HEK293 (cell line): ENCODE results near the gene ARHGAP6.

Experiments used
- CTCF ChIA-PET: fragments of 350-600 bp; formaldehyde crosslinking; extraction: SDS; loops from one replicate; lab custom pipeline; 2021; ENCODE audit warnings: antibody characterized with exemption; lab: Yijun Ruan, JAX
- POLR2A ChIA-PET: fragments of 300-600 bp; formaldehyde crosslinking; extraction: SDS; loops from one replicate; lab custom pipeline; 2020; ENCODE audit warnings: antibody characterized with exemption, inconsistent platforms; lab: Yijun Ruan, JAX
- H3K27ac ChIP-seq: fragments of 200-500 bp; sonication (Bioruptor generic); 2 replicates; pipeline ENCODE4 v1.5.1; 2014; ENCODE audit warnings: low read depth, low read length, control low read depth, inconsistent platforms; ENCODE audit errors: extremely low read depth
- H3K36me3 ChIP-seq, 2 experiments: fragments of 200-500 bp in 1 of 2; sonication (Bioruptor generic) in 1 of 2; 1 replicate in 1 of 2; 2 replicates in 1 of 2; pipeline ENCODE4 v1.5.1; 2014 to 2017; ENCODE audit warnings: inconsistent platforms in 2 of 2, low read length in 2 of 2; ENCODE audit not compliant: control insufficient read depth in 2 of 2, insufficient read depth in 1 of 2
- H3K4me1 ChIP-seq: fragments of 200-500 bp; sonication (Bioruptor generic); 2 replicates; pipeline ENCODE4 v1.5.1; 2014; ENCODE audit warnings: mild to moderate bottlenecking, low read length, inconsistent platforms; ENCODE audit not compliant: control insufficient read depth, insufficient read depth
- H3K4me3 ChIP-seq: 2 replicates; pipeline ENCODE4 v1.5.1; 2011; ENCODE audit warnings: low read depth, mild to moderate bottlenecking, control low read depth, low read length, moderate library complexity
- H3K9me3 ChIP-seq: fragments of 200-500 bp; sonication (Bioruptor generic); 2 replicates; pipeline ENCODE4 v1.5.1; 2014; ENCODE audit warnings: low read depth, low read length, inconsistent platforms; ENCODE audit not compliant: control insufficient read depth, insufficient read depth
- BCL11A ChIP-seq: fragments of 450-650 bp; formaldehyde crosslinking; IDR thresholded peaks from 2 replicates; pipeline ENCODE4 v1.5.1; 2016; ENCODE audit warnings: low read depth, missing biosample characterization, missing genetic modification characterization
- GFI1B ChIP-seq: fragments of 450-650 bp; formaldehyde crosslinking; IDR thresholded peaks from 2 replicates; pipeline ENCODE4 v1.5.1; 2016; ENCODE audit warnings: missing biosample characterization, missing genetic modification characterization
- KLF16 ChIP-seq: fragments of 450-650 bp; formaldehyde crosslinking; IDR thresholded peaks from 2 replicates; pipeline ENCODE4 v1.5.1; 2017; ENCODE audit warnings: missing biosample characterization, missing genetic modification characterization
- KLF9 ChIP-seq: fragments of 450-650 bp; formaldehyde crosslinking; IDR thresholded peaks from 2 replicates; pipeline ENCODE4 v1.5.1; 2016; ENCODE audit warnings: missing biosample characterization, missing genetic modification characterization, low read depth
- YY1 ChIP-seq: fragments of 450-650 bp; formaldehyde crosslinking; IDR thresholded peaks from 2 replicates; pipeline ENCODE4 v1.5.1; 2018; ENCODE audit warnings: missing biosample characterization, missing genetic modification characterization
- ZBTB20 ChIP-seq: fragments of 450-650 bp; formaldehyde crosslinking; IDR thresholded peaks from 2 replicates; pipeline ENCODE4 v1.5.1; 2016; ENCODE audit warnings: missing biosample characterization, missing genetic modification characterization
- ZBTB48 ChIP-seq: fragments of 450-650 bp; formaldehyde crosslinking; IDR thresholded peaks from 2 replicates; pipeline ENCODE4 v1.5.1; 2016; ENCODE audit warnings: missing biosample characterization, missing genetic modification characterization
- ZNF114 ChIP-seq: fragments of 450-650 bp; formaldehyde crosslinking; IDR thresholded peaks from 2 replicates; pipeline ENCODE4 v1.5.0; 2017; ENCODE audit warnings: missing biosample characterization, missing genetic modification characterization
- ZNF121 ChIP-seq: fragments of 450-650 bp; formaldehyde crosslinking; IDR thresholded peaks from 2 replicates; pipeline ENCODE4 v1.5.1; 2016; ENCODE audit warnings: missing biosample characterization, missing genetic modification characterization
- ZNF16 ChIP-seq: fragments of 450-650 bp; formaldehyde crosslinking; IDR thresholded peaks from 2 replicates; pipeline ENCODE4 v1.5.1; 2016; ENCODE audit warnings: low read depth, missing biosample characterization, missing genetic modification characterization
- ZNF175 ChIP-seq: fragments of 450-650 bp; formaldehyde crosslinking; IDR thresholded peaks from 2 replicates; pipeline ENCODE4 v1.5.1; 2016; ENCODE audit warnings: missing biosample characterization, missing genetic modification characterization
- ZNF24 ChIP-seq: fragments of 450-650 bp; formaldehyde crosslinking; IDR thresholded peaks from 2 replicates; pipeline ENCODE4 v1.5.1; 2016; ENCODE audit warnings: missing biosample characterization, missing genetic modification characterization
- ZNF510 ChIP-seq: fragments of 450-650 bp; formaldehyde crosslinking; IDR thresholded peaks from 2 replicates; pipeline ENCODE4 v1.5.1; 2018; ENCODE audit warnings: mild to moderate bottlenecking, missing genetic modification characterization, missing biosample characterization; ENCODE audit not compliant: insufficient replicate concordance
- ZNF530 ChIP-seq: fragments of 450-650 bp; formaldehyde crosslinking; IDR thresholded peaks from 2 replicates; pipeline ENCODE4 v1.5.1; 2016; ENCODE audit warnings: low read depth, missing biosample characterization, missing genetic modification characterization
- ZNF558 ChIP-seq: fragments of 450-650 bp; formaldehyde crosslinking; IDR thresholded peaks from 2 replicates; pipeline ENCODE4 v1.5.1; 2016; ENCODE audit warnings: missing biosample characterization, missing genetic modification characterization
- ZNF623 ChIP-seq: fragments of 450-650 bp; formaldehyde crosslinking; IDR thresholded peaks from 2 replicates; pipeline ENCODE4 v1.5.1; 2016; ENCODE audit warnings: missing biosample characterization, missing genetic modification characterization
- ZNF626 ChIP-seq: fragments of 450-650 bp; sonication (Bioruptor Pico); formaldehyde crosslinking; IDR thresholded peaks from 2 replicates; pipeline ENCODE4 v1.5.1; 2018; ENCODE audit warnings: missing biosample characterization, missing genetic modification characterization, inconsistent platforms
- ZNF629 ChIP-seq: fragments of 450-650 bp; formaldehyde crosslinking; IDR thresholded peaks from 2 replicates; pipeline ENCODE4 v1.5.1; 2017; ENCODE audit warnings: missing biosample characterization, missing genetic modification characterization
- ZNF654 ChIP-seq: fragments of 450-650 bp; formaldehyde crosslinking; IDR thresholded peaks from 2 replicates; pipeline ENCODE4 v1.5.1; 2016; ENCODE audit warnings: low read depth, missing biosample characterization, missing genetic modification characterization
- ZNF76 ChIP-seq: fragments of 450-650 bp; formaldehyde crosslinking; IDR thresholded peaks from 2 replicates; pipeline ENCODE4; 2016; ENCODE audit warnings: low read depth, missing biosample characterization, missing genetic modification characterization, borderline replicate concordance
- ZNF792 ChIP-seq: fragments of 450-650 bp; formaldehyde crosslinking; IDR thresholded peaks from 2 replicates; pipeline ENCODE4 v1.5.1; 2016; ENCODE audit warnings: missing biosample characterization, missing genetic modification characterization
- ZNF837 ChIP-seq: fragments of 450-650 bp; formaldehyde crosslinking; IDR thresholded peaks from 2 replicates; pipeline ENCODE4 v1.5.1; 2016; ENCODE audit warnings: missing biosample characterization, missing genetic modification characterization
- TF ChIP-seq, protein P1 (sequence below): fragments of 450-650 bp; formaldehyde crosslinking; IDR thresholded peaks from 2 replicates; pipeline ENCODE4 v1.5.1; 2016; ENCODE audit warnings: missing biosample characterization, missing genetic modification characterization
- TF ChIP-seq, protein P2 (sequence below): fragments of 450-650 bp; formaldehyde crosslinking; IDR thresholded peaks from 2 replicates; pipeline ENCODE4; 2016; ENCODE audit warnings: missing biosample characterization, missing genetic modification characterization
- TF ChIP-seq, protein P3 (sequence below): fragments of 450-650 bp; formaldehyde crosslinking; IDR thresholded peaks from 2 replicates; pipeline ENCODE4 v1.5.1; 2016; ENCODE audit warnings: missing biosample characterization, missing genetic modification characterization
- TF ChIP-seq, protein P4 (sequence below): fragments of 450-650 bp; formaldehyde crosslinking; IDR thresholded peaks from 2 replicates; pipeline ENCODE4 v1.5.1; 2016; ENCODE audit warnings: missing biosample characterization, missing genetic modification characterization
- TF ChIP-seq, protein P5 (sequence below): fragments of 450-650 bp; formaldehyde crosslinking; IDR thresholded peaks from 2 replicates; pipeline ENCODE4 v1.5.1; 2016; ENCODE audit warnings: missing biosample characterization, missing genetic modification characterization
- TF ChIP-seq, protein P6 (sequence below): fragments of 450-650 bp; formaldehyde crosslinking; IDR thresholded peaks from 2 replicates; pipeline ENCODE4 v1.5.1; 2017; ENCODE audit warnings: missing biosample characterization, mild to moderate bottlenecking, missing genetic modification characterization, moderate library complexity

ARHGAP6 gene

DNA sequence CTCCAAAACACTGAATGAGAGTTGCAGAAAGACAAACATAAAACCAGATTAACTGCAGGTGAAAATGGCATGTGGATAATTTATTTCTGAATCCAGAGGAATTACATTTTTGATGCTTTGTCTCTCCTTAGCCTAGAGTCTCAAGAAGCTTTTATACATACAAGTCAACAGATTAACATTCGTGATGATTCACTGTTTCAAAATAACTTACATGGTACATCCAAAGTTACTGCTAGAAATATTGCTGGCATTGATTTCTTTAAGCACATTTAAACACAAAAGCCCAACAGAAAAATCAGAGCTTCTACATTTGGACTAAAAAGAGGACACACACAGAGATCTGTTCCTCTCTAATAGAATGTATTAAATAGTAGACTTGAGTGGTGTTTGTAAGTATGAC, 266.9 kb downstream of the ARHGAP6 start:
- Histone ChIP-seq H3K27ac (no peak overlapping the region), H3K9me3 (no peaks in the 10 kb centered on the region), H3K4me1 (no peaks in the 10 kb centered on the region), H3K4me3 (no peak overlapping the region), H3K36me3 (no peaks in the 10 kb centered on the region)
- ChIA-PET CTCF (no interaction called here), POLR2A (no interaction called here)
- no peak for TF ChIP-seq KLF9 (tag by site-specific recombination)
- no peak for TF ChIP-seq ZNF558 (tag by site-specific recombination)
- TF ChIP-seq YY1 (tag by site-specific recombination) = no peak
- no peak for TF ChIP-seq ZNF654 (tag by site-specific recombination)
- TF ChIP-seq, protein P1, sequence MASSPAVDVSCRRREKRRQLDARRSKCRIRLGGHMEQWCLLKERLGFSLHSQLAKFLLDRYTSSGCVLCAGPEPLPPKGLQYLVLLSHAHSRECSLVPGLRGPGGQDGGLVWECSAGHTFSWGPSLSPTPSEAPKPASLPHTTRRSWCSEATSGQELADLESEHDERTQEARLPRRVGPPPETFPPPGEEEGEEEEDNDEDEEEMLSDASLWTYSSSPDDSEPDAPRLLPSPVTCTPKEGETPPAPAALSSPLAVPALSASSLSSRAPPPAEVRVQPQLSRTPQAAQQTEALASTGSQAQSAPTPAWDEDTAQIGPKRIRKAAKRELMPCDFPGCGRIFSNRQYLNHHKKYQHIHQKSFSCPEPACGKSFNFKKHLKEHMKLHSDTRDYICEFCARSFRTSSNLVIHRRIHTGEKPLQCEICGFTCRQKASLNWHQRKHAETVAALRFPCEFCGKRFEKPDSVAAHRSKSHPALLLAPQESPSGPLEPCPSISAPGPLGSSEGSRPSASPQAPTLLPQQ (tag by site-specific recombination) = no peak
- TF ChIP-seq, protein P2, sequence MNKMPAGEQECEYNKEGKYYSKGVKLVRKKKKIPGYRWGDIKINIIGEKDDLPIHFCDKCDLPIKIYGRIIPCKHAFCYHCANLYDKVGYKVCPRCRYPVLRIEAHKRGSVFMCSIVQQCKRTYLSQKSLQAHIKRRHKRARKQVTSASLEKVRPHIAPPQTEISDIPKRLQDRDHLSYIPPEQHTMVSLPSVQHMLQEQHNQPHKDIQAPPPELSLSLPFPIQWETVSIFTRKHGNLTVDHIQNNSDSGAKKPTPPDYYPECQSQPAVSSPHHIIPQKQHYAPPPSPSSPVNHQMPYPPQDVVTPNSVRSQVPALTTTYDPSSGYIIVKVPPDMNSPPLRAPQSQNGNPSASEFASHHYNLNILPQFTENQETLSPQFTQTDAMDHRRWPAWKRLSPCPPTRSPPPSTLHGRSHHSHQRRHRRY (tag by site-specific recombination) = no peak
- TF ChIP-seq ZBTB20 = no peak
- TF ChIP-seq, protein P3, sequence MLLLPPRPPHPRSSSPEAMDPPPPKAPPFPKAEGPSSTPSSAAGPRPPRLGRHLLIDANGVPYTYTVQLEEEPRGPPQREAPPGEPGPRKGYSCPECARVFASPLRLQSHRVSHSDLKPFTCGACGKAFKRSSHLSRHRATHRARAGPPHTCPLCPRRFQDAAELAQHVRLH (tag by site-specific recombination) = no peak

DNA sequence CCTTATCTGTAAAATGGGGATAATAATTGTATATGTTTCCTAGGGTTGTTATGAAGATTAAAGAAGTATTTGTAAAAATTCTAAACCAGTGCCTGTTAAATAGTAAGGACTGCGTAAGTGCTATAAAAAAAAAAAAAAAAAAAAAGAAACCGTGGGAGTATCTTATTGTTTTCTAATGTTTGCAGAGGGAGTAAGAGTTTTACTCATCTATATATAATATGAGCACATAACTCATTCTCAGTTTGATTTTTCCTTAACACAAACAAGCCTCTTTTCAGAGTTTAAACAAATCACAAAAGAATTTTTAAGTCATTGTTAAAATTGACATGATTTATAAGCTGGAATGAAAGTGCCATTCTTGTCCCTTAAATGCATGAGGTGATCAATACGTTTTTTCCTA, 267.6 kb downstream of the ARHGAP6 start:
- no peaks in the 10 kb centered on the region for H3K4me1 ChIP-seq
- ChIA-PET CTCF (no interaction called here), POLR2A (no interaction called here)

DNA sequence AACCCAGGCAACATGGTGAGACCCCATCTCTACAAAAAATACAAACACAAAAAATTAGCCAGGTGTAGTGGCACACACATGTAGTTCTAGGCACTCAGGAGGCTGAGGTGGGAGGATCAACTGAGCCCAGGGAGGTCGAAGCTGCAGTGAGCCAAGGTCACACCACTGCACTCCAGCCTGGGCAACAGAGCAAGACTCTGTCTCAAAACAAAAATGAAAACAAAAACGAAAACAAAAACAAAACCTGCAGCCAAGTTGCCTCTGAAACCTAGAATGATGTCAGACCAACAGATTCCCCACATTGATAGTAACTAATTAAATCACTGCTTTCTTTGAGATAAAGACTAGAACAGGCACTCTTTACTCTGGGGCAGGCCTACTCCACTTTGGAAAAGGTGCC, 268.0 kb downstream of the ARHGAP6 start:
- H3K27ac ChIP-seq = no peak overlapping the region
- ChIA-PET POLR2A (no interaction called here), CTCF (no interaction called here)
- no peaks in the 10 kb centered on the region for H3K9me3 ChIP-seq
- no peak overlapping the region for H3K4me3 ChIP-seq
- H3K36me3 ChIP-seq = no peaks in the 10 kb centered on the region
- no peaks in the 10 kb centered on the region for H3K4me1 ChIP-seq
- TF ChIP-seq ZNF175 (tag by site-specific recombination) (no peak), ZNF837 (tag by site-specific recombination) (no peak), BCL11A (tag by site-specific recombination) (no peak), ZNF76 (tag by site-specific recombination) (no peak), ZBTB20 (no peak), ZNF16 (tag by site-specific recombination) (no peak), GFI1B (tag by site-specific recombination) (no peak), ZNF623 (no peak), ZNF792 (tag by site-specific recombination) (no peak), ZNF530 (no peak), ZNF626 (no peak), ZNF114 (no peak)
- TF ChIP-seq, protein P2 (tag by site-specific recombination) = no peak
- TF ChIP-seq, protein P4, sequence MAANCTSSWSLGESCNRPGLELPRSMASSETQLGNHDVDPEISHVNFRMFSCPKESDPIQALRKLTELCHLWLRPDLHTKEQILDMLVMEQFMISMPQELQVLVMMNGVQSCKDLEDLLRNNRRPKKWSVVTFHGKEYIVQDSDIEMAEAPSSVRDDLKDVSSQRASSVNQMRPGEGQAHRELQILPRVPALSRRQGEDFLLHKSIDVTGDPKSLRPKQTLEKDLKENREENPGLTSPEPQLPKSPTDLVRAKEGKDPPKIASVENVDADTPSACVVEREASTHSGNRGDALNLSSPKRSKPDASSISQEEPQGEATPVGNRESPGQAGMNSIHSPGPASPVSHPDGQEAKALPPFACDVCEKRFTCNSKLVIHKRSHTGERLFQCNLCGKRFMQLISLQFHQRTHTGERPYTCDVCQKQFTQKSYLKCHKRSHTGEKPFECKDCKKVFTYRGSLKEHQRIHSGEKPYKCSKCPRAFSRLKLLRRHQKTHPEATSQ (tag by site-specific recombination) = no peak
- TF ChIP-seq, protein P5, sequence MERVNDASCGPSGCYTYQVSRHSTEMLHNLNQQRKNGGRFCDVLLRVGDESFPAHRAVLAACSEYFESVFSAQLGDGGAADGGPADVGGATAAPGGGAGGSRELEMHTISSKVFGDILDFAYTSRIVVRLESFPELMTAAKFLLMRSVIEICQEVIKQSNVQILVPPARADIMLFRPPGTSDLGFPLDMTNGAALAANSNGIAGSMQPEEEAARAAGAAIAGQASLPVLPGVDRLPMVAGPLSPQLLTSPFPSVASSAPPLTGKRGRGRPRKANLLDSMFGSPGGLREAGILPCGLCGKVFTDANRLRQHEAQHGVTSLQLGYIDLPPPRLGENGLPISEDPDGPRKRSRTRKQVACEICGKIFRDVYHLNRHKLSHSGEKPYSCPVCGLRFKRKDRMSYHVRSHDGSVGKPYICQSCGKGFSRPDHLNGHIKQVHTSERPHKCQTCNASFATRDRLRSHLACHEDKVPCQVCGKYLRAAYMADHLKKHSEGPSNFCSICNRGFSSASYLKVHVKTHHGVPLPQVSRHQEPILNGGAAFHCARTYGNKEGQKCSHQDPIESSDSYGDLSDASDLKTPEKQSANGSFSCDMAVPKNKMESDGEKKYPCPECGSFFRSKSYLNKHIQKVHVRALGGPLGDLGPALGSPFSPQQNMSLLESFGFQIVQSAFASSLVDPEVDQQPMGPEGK = no peak
- TF ChIP-seq, protein P6, sequence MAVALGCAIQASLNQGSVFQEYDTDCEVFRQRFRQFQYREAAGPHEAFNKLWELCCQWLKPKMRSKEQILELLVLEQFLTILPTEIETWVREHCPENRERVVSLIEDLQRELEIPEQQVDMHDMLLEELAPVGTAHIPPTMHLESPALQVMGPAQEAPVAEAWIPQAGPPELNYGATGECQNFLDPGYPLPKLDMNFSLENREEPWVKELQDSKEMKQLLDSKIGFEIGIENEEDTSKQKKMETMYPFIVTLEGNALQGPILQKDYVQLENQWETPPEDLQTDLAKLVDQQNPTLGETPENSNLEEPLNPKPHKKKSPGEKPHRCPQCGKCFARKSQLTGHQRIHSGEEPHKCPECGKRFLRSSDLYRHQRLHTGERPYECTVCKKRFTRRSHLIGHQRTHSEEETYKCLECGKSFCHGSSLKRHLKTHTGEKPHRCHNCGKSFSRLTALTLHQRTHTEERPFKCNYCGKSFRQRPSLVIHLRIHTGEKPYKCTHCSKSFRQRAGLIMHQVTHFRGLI (tag by site-specific recombination) = no peak

More for the DNA sequence above, 267.6 kb downstream of the ARHGAP6 start:
- no peak overlapping the region for H3K27ac ChIP-seq
- H3K36me3 ChIP-seq = no peaks in the 10 kb centered on the region
- no peak overlapping the region for H3K4me3 ChIP-seq
- no peaks in the 10 kb centered on the region for H3K9me3 ChIP-seq
- TF ChIP-seq KLF16 (tag by site-specific recombination) = no peak
- TF ChIP-seq ZNF510 (tag by site-specific recombination) = no peak
- TF ChIP-seq ZNF24 (tag by site-specific recombination) = no peak
- TF ChIP-seq ZBTB48 (tag by site-specific recombination) = no peak
- TF ChIP-seq ZNF121 = no peak
- TF ChIP-seq ZNF629 = no peak
- TF ChIP-seq, all 188 proteins: peak for 0
